Kidney epithelial cell (primary cell): Measurements from ENCODE around the gene ROM1. TPM values are rescaled to one million over a fixed set of nuclear protein-coding genes. Genes with fewer than 3 reads are reported as not detected.

Experiments
- DNase-seq: peaks from one replicate; pipeline ENCODE4 v3.0.0-alpha.2; 2010; ENCODE audit warnings: low read depth
- H3K27me3 ChIP-seq: 2 replicates; pipeline ENCODE4 v1.6.0; 2011; ENCODE audit warnings: low read length; ENCODE audit not compliant: control insufficient read depth, insufficient read depth
- H3K36me3 ChIP-seq: 2 replicates; pipeline ENCODE4 v1.5.1; 2011; ENCODE audit warnings: low read length; ENCODE audit not compliant: control insufficient read depth, insufficient read depth
- H3K4me3 ChIP-seq: 2 replicates; pipeline ENCODE4 v1.5.1; 2011; ENCODE audit warnings: low read depth, mild to moderate bottlenecking, control low read depth, low read length
- CTCF ChIP-seq: IDR thresholded peaks from 2 replicates; pipeline ENCODE4 v1.5.1; 2011; ENCODE audit warnings: mild to moderate bottlenecking, moderate library complexity, low read length, control low read depth, inconsistent platforms; ENCODE audit not compliant: insufficient read depth, poor library complexity, severe bottlenecking
- total RNA-seq: library from RNA; depleted of rRNA; stranded (reverse); fragments of >200 nt; gene quantifications from 2 replicates; pipeline ENCODE4 v1.2.3, GENCODE V29; 2015

Gene ROM1
- total RNA-seq, 1 donor from 2014 or later: 1.4 TPM

- peak within 1 kb of the TSS; percentile 57 for H3K4me3 ChIP-seq
- no peaks in the 10 kb centered on the region for H3K27me3 ChIP-seq
- peak; percentile 93 for DNase-seq
- no peak for TF ChIP-seq CTCF
- H3K36me3 ChIP-seq: peaks cover 3% of the 10 kb centered on the region
Observed at GRCh38 chr11:62621567-62622470, 8.8 kb downstream of the ROM1 start, which contains the start of gene B3GAT3. B3GAT3 (minus strand) TSS chr11:62621986; CDS start chr11:62621947, 39 bp downstream.

GRCh38 chr11:62622476-62623089, 9.5 kb downstream of the ROM1 start:
- H3K4me3 ChIP-seq: no peak overlapping the region
- H3K36me3 ChIP-seq: peaks cover 3% of the 10 kb centered on the region
- no peaks in the 10 kb centered on the region for H3K27me3 ChIP-seq
- no peak for DNase-seq
- no peak for TF ChIP-seq CTCF

- TF ChIP-seq CTCF: no peak
- Histone ChIP-seq H3K36me3 (peaks cover 9% of the 10 kb centered on the region), H3K4me3 (no peak overlapping the region), H3K27me3 (no peaks in the 10 kb centered on the region)
- DNase-seq: no peak
Observed at GRCh38 chr11:62627713-62628112, 14.7 kb downstream of the ROM1 start.

- TF ChIP-seq CTCF: no peak
- Histone ChIP-seq H3K36me3 (peaks cover 8% of the 10 kb centered on the region), H3K27me3 (no peaks in the 10 kb centered on the region), H3K4me3 (no peak overlapping the region)
- no peak for DNase-seq
Observed at GRCh38 chr11:62632492-62632891, 19.4 kb downstream of the ROM1 start.

GRCh38 chr11:62644220-62644619, 31.2 kb downstream of the ROM1 start:
- no peaks in the 10 kb centered on the region for H3K27me3 ChIP-seq
- H3K4me3 ChIP-seq: no peak overlapping the region
- H3K36me3 ChIP-seq: peaks cover 3% of the 10 kb centered on the region
- TF ChIP-seq CTCF: no peak
- DNase-seq: no peak

- Histone ChIP-seq H3K4me3 (peak overlapping the region; percentile 61), H3K36me3 (peaks cover 1% of the 10 kb centered on the region), H3K27me3 (no peaks in the 10 kb centered on the region)
- DNase-seq: no peak
- TF ChIP-seq CTCF: no peak
Observed at GRCh38 chr11:62645671-62645945, 32.6 kb downstream of the ROM1 start.
